ENCODE measurements around the gene MTOR. TPM values are rescaled to one million over a fixed set of nuclear protein-coding genes. Genes with fewer than 3 reads are reported as not detected.

Gene MTOR
- total RNA-seq, 6 experiments from 2014 or later, result 25.1 to 35.3 (median 32.4) TPM

GRCh38 chr1:11156963-11157362 is 105.4 kb downstream of the MTOR start:
- Histone ChIP-seq H3K27ac (no peak overlapping the region), H3K4me1 (peaks cover 0 to 29% (median 10%) of the 10 kb centered on the region in 4 donors), H3K36me3 (peaks cover 0 to 16% (median 0%) of the 10 kb centered on the region in 4 donors), H3K27me3 (no peaks in the 10 kb centered on the region), H3K9me3 (no peaks in the 10 kb centered on the region), H3K4me3 (no peak overlapping the region)
- DNase-seq (no peak), ATAC-seq (no peak)
- no peak for TF ChIP-seq POLR2A (IDR thresholded peaks at IDR 0.05)
- no peak for TF ChIP-seq CTCF (IDR thresholded peaks at IDR 0.05)
- WGBS (ENCODE audit: insufficient coverage, low coverage, low lambda C conversion rate, missing lambda C conversion rate), result 83% methylated on average over 2 of the region's 7 CpGs
- intact Hi-C loops (cut with DNase I), result no loop called here

GRCh38 chr1:11156441-11156840 is 105.9 kb downstream of the MTOR start:
- DNase-seq (no peak), ATAC-seq (no peak)
- Histone ChIP-seq H3K4me1 (peaks cover 0 to 34% (median 12%) of the 10 kb centered on the region in 4 donors), H3K9me3 (no peaks in the 10 kb centered on the region), H3K4me3 (no peak overlapping the region), H3K36me3 (peaks cover 0 to 16% (median 0%) of the 10 kb centered on the region in 4 donors), H3K27ac (no peak overlapping the region), H3K27me3 (no peaks in the 10 kb centered on the region)
- 75% methylated on average over 3 of the region's 3 CpGs for WGBS (ENCODE audit: insufficient coverage, low coverage, low lambda C conversion rate, missing lambda C conversion rate)
- no peak for TF ChIP-seq POLR2A (IDR thresholded peaks at IDR 0.05)
- no peak for TF ChIP-seq CTCF (IDR thresholded peaks at IDR 0.05)
- intact Hi-C loops (cut with DNase I), result no loop called here

- peaks cover 0 to 27% (median 2%) of the 10 kb centered on the region in 4 donors for H3K36me3 ChIP-seq
- H3K9me3 ChIP-seq, result no peaks in the 10 kb centered on the region
- H3K27ac ChIP-seq, result peak overlapping the region in 2 of 3 donors; percentile 54 to 82
- intact Hi-C loops (cut with DNase I), result no loop called here
- no peak for DNase-seq
- TF ChIP-seq CTCF (IDR thresholded peaks at IDR 0.05) (no peak), POLR2A (IDR thresholded peaks at IDR 0.05) (no peak)
- ATAC-seq, result no peak
- no peaks in the 10 kb centered on the region for H3K27me3 ChIP-seq
- WGBS (ENCODE audit: insufficient coverage, low coverage, low lambda C conversion rate, missing lambda C conversion rate), result 50% methylated on average over 3 of the region's 3 CpGs
- H3K4me3 ChIP-seq, result no peak overlapping the region
- H3K4me1 ChIP-seq, result peaks cover 0 to 30% (median 13%) of the 10 kb centered on the region in 4 donors
Measured at GRCh38 chr1:11153184-11153583, 109.2 kb downstream of the MTOR start.

GRCh38 chr1:11152755-11153154 is 109.6 kb downstream of the MTOR start:
- H3K27me3 ChIP-seq, result no peaks in the 10 kb centered on the region
- no peak overlapping the region for H3K4me3 ChIP-seq
- 37% methylated on average over 9 of the region's 9 CpGs for WGBS (ENCODE audit: insufficient coverage, low coverage, low lambda C conversion rate, missing lambda C conversion rate)
- no peaks in the 10 kb centered on the region for H3K9me3 ChIP-seq
- no peak for TF ChIP-seq CTCF (IDR thresholded peaks at IDR 0.05)
- TF ChIP-seq POLR2A (IDR thresholded peaks at IDR 0.05), result no peak
- intact Hi-C loops (cut with DNase I), result no loop called here
- DNase-seq, result no peak
- peaks cover 0 to 28% (median 12%) of the 10 kb centered on the region in 4 donors for H3K4me1 ChIP-seq
- ATAC-seq, result peak; percentile 52 to 64 (median 58)
- peaks cover 0 to 27% (median 2%) of the 10 kb centered on the region in 4 donors for H3K36me3 ChIP-seq
- peak overlapping the region in 2 of 3 donors; percentile 54 to 82 for H3K27ac ChIP-seq

Data from right lobe of liver (tissue), 6 donors.